KMS-11 (cell line): ENCODE measurements around the gene DST.
"Not testable (repeated sequence)": the region's sequence is repeated elsewhere in the genome, so short reads cannot be mapped to it uniquely, and the experiment has no call there.

ENCODE experiments used
- H2AFZ ChIP-seq: fragments of 200-600 bp; sonication (generic); 2 replicates; pipeline ENCODE4 v1.6.1; 2016; ENCODE audit warnings: antibody characterized with exemption, mixed run types, low read depth
- H3K27ac ChIP-seq: fragments of 200-600 bp; sonication (generic); 2 replicates; pipeline ENCODE4 v1.6.1; 2016; ENCODE audit warnings: mild to moderate bottlenecking, mixed run types
- H3K27me3 ChIP-seq: fragments of 200-600 bp; sonication (generic); 2 replicates; pipeline ENCODE4 v1.6.1; 2017; ENCODE audit warnings: mild to moderate bottlenecking, low read depth, mixed run types, moderate library complexity; ENCODE audit not compliant: insufficient read depth
- H3K36me3 ChIP-seq: fragments of 200-600 bp; sonication (generic); 2 replicates; pipeline ENCODE4 v1.6.1; 2017; ENCODE audit warnings: mild to moderate bottlenecking, mixed run types; ENCODE audit not compliant: insufficient read depth
- H3K4me1 ChIP-seq: fragments of 200-600 bp; sonication (generic); 2 replicates; pipeline ENCODE4 v1.6.1; 2016; ENCODE audit warnings: mild to moderate bottlenecking, low read depth, mixed run types; ENCODE audit not compliant: poor library complexity, severe bottlenecking
- H3K4me2 ChIP-seq: fragments of 200-600 bp; sonication (generic); 2 replicates; pipeline ENCODE4 v1.7.0; 2016; ENCODE audit warnings: mild to moderate bottlenecking, mixed run types
- H3K4me3 ChIP-seq: fragments of 200-600 bp; sonication (generic); IDR thresholded peaks from 2 replicates; pipeline ENCODE4 v1.6.1; 2017; ENCODE audit warnings: low read depth, low read length, mixed read lengths; ENCODE audit not compliant: insufficient read depth
- H3K79me2 ChIP-seq: fragments of 200-600 bp; sonication (generic); 2 replicates; pipeline ENCODE4 v1.6.1; 2016; ENCODE audit warnings: low read depth, mixed run types; ENCODE audit not compliant: insufficient read depth
- H3K9ac ChIP-seq: fragments of 200-600 bp; sonication (generic); 2 replicates; pipeline ENCODE4 v1.6.1; 2016; ENCODE audit warnings: mild to moderate bottlenecking, mixed run types
- H4K20me1 ChIP-seq: fragments of 200-600 bp; sonication (generic); 2 replicates; pipeline ENCODE4 v1.6.1; 2016; ENCODE audit warnings: mild to moderate bottlenecking, mixed run types; ENCODE audit not compliant: insufficient read depth
- CTCF ChIP-seq: fragments of 200-600 bp; sonication (generic); conservative IDR thresholded peaks from 2 replicates; pipeline ENCODE4 v1.6.1; 2017; ENCODE audit warnings: low read depth, mild to moderate bottlenecking, antibody characterized with exemption, low read length, moderate library complexity, mixed read lengths

The DST gene

GRCh38 chr6:56664029-56664428 lies 21.3 kb upstream of the DST start:
- no peaks in the 10 kb centered on the region for H3K27me3 ChIP-seq
- no peak overlapping the region for H3K4me3 ChIP-seq
- peak overlapping the region; percentile 9; the same call in 1 of the 2 replicates for H3K27ac ChIP-seq
- TF ChIP-seq CTCF = no peak
- H3K79me2 ChIP-seq = peaks cover 58% of the 10 kb centered on the region; the same call in 1 of the 2 replicates
- peaks cover 88% of the 10 kb centered on the region for H3K4me1 ChIP-seq
- no peak overlapping the region for H3K9ac ChIP-seq
- H3K36me3 ChIP-seq = no peaks in the 10 kb centered on the region
- H2AFZ ChIP-seq = no peak overlapping the region
- 0 out of 2 replicates have a peak, but pooled peaks cover 8% of the 10 kb centered on the region for H4K20me1 ChIP-seq
- no peak overlapping the region for H3K4me2 ChIP-seq

DNA sequence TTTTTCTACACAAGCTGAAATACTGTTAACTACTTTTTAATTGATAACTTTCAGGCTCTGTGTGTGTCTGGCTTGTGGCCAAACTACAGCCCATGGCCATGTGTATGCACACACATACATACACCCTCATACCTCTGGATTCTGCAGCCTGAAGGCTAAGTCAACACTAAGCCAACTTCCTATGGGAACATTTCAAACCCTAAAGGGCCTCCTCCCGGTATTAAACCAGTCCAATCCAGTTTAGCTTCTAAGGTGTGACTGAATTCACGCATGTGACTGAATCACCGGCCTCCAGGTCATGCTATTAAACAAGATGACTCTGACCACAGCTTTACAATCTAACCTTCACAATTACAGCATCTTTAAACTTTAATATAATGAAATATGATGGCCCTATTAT lies 20.7 kb upstream of the DST start:
- Histone ChIP-seq H3K4me3 (no peak overlapping the region), H3K36me3 (no peaks in the 10 kb centered on the region), H4K20me1 (peaks cover 8% of the 10 kb centered on the region; the same call in 1 of the 2 replicates), H3K27ac (no peak overlapping the region), H3K9ac (no peak overlapping the region), H3K4me1 (peaks cover 84% of the 10 kb centered on the region), H3K27me3 (no peaks in the 10 kb centered on the region), H3K79me2 (peaks cover 65% of the 10 kb centered on the region; the same call in 1 of the 2 replicates), H3K4me2 (no peak overlapping the region), H2AFZ (no peak overlapping the region)
- no peak for TF ChIP-seq CTCF

DNA sequence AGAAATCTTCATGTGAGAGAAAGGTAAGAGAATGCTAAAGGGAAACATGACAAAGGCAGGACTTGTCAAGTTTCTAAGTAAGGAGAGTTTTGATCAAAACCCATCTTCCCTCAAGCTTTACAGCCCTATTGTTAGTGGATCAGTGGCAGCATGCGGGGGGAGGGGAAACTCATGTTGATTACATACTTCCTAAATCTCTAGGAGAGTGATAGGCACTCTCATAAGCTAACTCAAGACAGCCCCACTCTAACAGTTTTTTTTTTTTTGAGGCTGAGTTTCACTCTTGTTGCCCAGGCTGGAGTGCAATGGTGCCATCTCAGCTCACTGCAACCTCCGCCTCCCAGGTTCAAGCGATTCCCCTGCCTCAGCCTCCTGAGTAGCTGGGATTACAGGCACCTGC lies 18.6 kb upstream of the DST start:
- H3K9ac ChIP-seq, H3K4me3 ChIP-seq, H3K27me3 ChIP-seq, H3K36me3 ChIP-seq, H4K20me1 ChIP-seq, H2AFZ ChIP-seq: not testable (repeated sequence)
- Histone ChIP-seq H3K27ac (peak overlapping the region; percentile 24; the same call in 1 of the 2 replicates), H3K4me2 (0 out of 2 replicates have a peak overlapping the region, but pooled peaks have one; percentile 30), H3K79me2 (peaks cover 60% of the 10 kb centered on the region; the same call in 1 of the 2 replicates), H3K4me1 (peaks cover 64% of the 10 kb centered on the region)

GRCh38 chr6:56660381-56660730 lies 17.7 kb upstream of the DST start:
- Histone ChIP-seq H3K4me3 (no peak overlapping the region), H3K36me3 (no peaks in the 10 kb centered on the region), H3K27me3 (no peaks in the 10 kb centered on the region), H3K4me2 (peak overlapping the region; percentile 30; the same call in 1 of the 2 replicates), H3K79me2 (peaks cover 60% of the 10 kb centered on the region; the same call in 1 of the 2 replicates), H3K9ac (no peak overlapping the region), H2AFZ (no peak overlapping the region), H3K4me1 (peaks cover 62% of the 10 kb centered on the region), H3K27ac (peak overlapping the region; percentile 24; the same call in 1 of the 2 replicates), H4K20me1 (no peaks in the 10 kb centered on the region; the same call in 1 of the 2 replicates)
- TF ChIP-seq CTCF = no peak

DNA sequence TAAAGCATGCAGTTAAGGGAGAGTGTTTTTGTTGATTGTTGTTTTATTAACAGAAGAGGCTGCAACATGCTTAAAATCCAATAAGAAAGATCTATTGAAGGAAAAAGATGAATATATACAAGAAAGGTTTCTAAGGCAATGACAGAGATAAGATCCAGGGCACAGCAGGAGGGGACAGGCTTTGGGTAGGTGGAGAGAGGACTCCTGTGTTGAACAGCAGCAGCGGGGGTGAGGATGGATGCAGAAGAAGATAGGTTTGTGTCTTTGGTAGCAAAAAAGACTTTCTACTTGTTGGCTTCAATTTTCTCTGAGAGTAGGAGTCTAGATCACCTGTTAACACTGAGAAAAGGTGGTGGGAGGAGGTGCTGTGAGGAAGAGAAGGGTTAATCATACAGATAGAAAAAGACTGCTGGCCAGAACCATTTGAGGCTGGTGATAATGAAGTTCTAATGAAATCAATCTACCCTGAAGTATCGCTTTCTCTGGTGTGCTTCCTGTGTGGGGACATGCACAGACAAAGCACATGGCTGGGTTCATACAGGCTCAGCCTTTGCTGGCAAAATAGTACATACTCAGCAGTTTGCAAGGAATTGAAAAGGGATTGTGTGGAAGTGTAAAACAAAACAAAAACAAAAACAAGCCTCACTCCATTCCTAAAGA lies 17.2 kb upstream of the DST start:
- H3K4me3 ChIP-seq = no peak overlapping the region
- H3K4me2 ChIP-seq = peak overlapping the region; percentile 30; the same call in 1 of the 2 replicates
- peaks cover 55% of the 10 kb centered on the region; the same call in 1 of the 2 replicates for H3K79me2 ChIP-seq
- no peaks in the 10 kb centered on the region for H3K27me3 ChIP-seq
- H3K27ac ChIP-seq = peak overlapping the region; percentile 24; the same call in 1 of the 2 replicates
- H4K20me1 ChIP-seq = no peaks in the 10 kb centered on the region; the same call in 1 of the 2 replicates
- peaks cover 58% of the 10 kb centered on the region for H3K4me1 ChIP-seq
- H3K36me3 ChIP-seq = no peaks in the 10 kb centered on the region
- no peak for TF ChIP-seq CTCF
- H2AFZ ChIP-seq = no peak overlapping the region
- no peak overlapping the region for H3K9ac ChIP-seq
